Coronary artery (tissue), 2 donors: ENCODE measurements around the gene NUDT22.

Source experiments
- DNase-seq: peaks from one replicate; pipeline ENCODE4 v3.0.0-alpha.2; 2017; ENCODE audit warnings: low spot score
- H3K27ac ChIP-seq, 2 donors: fragments of 200-600 bp; sonication (generic); one replicate each; pipeline ENCODE4 v1.5.1; 2016 to 2019
- H3K4me3 ChIP-seq: fragments of 200-600 bp; sonication (generic); 2 replicates; pipeline ENCODE4 v1.5.1; 2016; ENCODE audit warnings: mild to moderate bottlenecking, moderate library complexity
- CTCF ChIP-seq: fragments of 200-600 bp; sonication (generic); IDR thresholded peaks from one replicate; pipeline ENCODE4 v1.5.1; 2019; ENCODE audit warnings: antibody characterized with exemption

NUDT22 gene

DNA sequence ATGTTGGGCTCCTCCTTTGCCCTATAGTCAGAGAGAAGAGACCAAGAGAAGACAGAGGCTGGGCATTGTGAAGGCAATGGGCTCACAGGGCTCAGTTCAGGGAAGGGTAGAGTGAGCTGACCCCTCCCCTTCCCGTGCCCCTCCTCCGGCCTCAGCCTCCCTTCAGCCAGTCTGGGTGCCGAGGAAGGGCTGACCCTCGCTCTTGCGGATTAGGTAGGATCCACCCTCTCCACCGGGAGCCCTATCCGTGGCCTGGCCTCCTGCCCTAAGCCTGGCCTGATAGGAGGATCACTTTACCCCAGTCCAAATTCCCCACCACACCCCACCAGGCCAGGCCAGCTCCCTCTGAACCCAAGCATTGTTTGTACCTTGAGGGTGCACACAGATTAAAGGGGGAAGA lies 22.5 kb downstream of the NUDT22 start:
- no peak overlapping the region for H3K4me3 ChIP-seq
- no peak overlapping the region for H3K27ac ChIP-seq
- DNase-seq: no peak
- TF ChIP-seq CTCF: no peak

DNA sequence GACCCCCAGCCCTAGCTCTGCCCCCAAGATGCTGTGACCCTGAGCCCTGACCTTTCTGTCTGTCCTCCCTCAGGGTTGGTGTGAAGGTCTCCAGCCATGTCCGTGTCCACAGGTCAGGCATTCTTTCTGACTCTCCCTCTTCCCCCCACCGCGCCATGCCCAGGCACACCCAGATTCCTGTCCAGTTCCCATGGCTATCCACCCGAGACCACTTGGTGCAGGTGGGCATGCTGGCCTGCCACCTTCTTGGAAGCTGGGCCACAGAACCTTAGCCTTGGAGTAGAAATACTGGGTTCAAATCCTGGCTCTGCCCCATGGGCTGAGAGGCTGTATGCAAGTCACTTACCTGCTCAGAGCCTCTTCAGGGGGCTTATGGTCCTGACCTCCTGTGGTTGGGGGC lies 23.0 kb downstream of the NUDT22 start:
- no peak for DNase-seq
- H3K4me3 ChIP-seq: no peak overlapping the region
- no peak overlapping the region for H3K27ac ChIP-seq
- no peak for TF ChIP-seq CTCF

DNA sequence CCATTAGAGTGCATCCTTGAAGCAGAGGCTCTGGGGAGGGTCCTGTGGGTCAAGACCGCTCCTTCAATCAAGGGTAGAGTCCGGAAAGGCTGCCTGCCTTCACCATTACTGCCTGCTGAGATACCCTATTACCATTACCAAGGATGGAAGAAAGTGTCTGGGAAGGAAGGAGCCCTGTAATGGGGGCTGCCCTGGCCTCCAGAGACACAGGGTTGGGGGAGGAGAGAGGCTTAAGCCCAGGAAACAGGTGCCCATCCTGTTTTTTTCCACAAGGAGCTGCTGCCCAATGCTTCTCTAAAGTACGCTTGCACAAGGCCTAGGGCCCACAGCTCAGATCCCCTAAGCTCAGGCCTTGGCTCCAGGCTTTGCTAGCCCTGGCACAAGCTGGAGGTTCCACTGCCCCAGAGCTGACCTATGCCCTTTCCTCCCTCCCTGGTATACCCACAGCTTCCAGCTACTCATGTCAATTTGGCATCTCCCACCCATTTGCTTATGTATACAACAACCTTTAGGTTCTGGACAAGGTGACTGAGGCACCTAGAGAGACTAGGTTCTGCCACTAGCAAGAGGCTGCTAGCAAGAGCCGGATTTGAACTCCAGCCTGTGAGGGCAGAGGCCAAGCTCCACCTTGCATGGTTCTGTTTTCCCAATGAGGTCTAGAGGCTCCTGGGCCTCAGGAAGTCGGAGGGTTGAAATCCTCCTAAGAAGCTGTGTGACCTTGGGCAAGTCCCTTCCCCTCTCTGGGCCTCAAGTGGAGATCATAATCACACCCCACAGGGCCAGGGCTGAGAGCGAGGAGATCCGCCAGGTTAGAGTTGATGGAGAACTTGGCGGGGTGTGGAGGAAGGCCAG lies 23.7 kb downstream of the NUDT22 start:
- TF ChIP-seq CTCF: no peak
- Histone ChIP-seq H3K27ac (no peak overlapping the region), H3K4me3 (no peak overlapping the region)
- no peak for DNase-seq

DNA sequence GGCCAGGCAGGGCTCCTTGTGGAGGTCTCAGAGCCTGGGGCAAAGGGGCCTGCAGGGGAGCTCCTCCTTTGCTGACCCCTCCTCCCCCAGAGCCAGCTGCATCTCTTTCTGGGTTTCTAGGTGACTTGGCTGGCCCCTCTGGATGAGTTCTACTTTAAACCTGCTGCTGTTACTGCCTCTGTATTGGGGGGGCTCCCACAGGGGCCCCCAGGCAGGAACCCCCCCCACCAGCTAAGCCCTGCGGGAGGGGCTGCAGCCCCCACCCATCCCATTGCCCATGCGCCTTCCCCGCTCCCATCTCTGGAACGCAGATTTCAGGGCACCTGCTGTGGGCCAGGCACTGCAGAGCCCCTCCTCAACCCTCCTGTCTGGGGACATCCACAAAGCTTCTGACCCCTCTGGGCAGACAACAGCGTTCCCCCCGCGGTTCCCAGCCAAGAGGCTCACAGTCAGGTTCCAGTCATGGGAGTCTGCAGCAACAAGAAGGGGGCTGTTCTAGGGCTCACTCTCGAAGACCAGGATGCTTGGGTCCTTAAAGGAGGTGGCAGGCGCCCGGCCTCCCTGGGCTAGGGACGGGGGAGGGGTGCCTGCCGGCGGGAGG lies 24.4 kb downstream of the NUDT22 start:
- TF ChIP-seq CTCF: no peak
- Histone ChIP-seq H3K27ac (peak overlapping the region; percentile 28 to 80), H3K4me3 (peak overlapping the region; percentile 83)
- DNase-seq: no peak

- peak; percentile 83 for TF ChIP-seq CTCF
- H3K27ac ChIP-seq: peak within 1 kb of the TSS; percentile 67 to 80
- H3K4me3 ChIP-seq: peak within 1 kb of the TSS; percentile 83
- no peak for DNase-seq
Observed at GRCh38 chr11:64251016-64251752, 25.1 kb downstream of the NUDT22 start, which contains the start of gene PLCB3. TSS of gene PLCB3 (plus strand) at chr11:64251530. CDS start at chr11:64251650, 120 bp downstream.

- H3K27ac ChIP-seq: peak overlapping the region; percentile 67 to 80
- peak overlapping the region; percentile 83 for H3K4me3 ChIP-seq
Observed at GRCh38 chr11:64251753-64252002, 25.6 kb downstream of the NUDT22 start.

More at GRCh38 chr11:64251753-64252002, 25.6 kb downstream of the NUDT22 start:
- no peak for TF ChIP-seq CTCF
- DNase-seq: no peak
